H9 (cell line): Measurements from ENCODE around the gene SLC12A1. TPM values are rescaled to one million over a fixed set of nuclear protein-coding genes. Genes with fewer than 3 reads are reported as not detected.

Experiments used
- DNase-seq: peaks from one replicate; pipeline ENCODE4 v3.0.0-alpha.2; 2017
- H2AFZ ChIP-seq: one replicate; pipeline ENCODE4 v1.6.1; 2013; ENCODE audit warnings: mild to moderate bottlenecking, low read length, control low read depth, moderate library complexity
- H2AK5ac ChIP-seq: 2 replicates; pipeline ENCODE4 v1.6.1; 2013; ENCODE audit warnings: low read length, control low read depth, mixed read lengths; ENCODE audit not compliant: insufficient read length
- H2BK120ac ChIP-seq: one replicate; pipeline ENCODE4 v1.6.1; 2013; ENCODE audit warnings: low read depth, mild to moderate bottlenecking, low read length, control low read depth, inconsistent platforms; ENCODE audit not compliant: poor library complexity, severe bottlenecking
- H2BK12ac ChIP-seq: 2 replicates; pipeline ENCODE4 v1.6.1; 2013; ENCODE audit warnings: low read length, control low read depth, mixed read lengths, low read depth; ENCODE audit not compliant: insufficient read length
- H2BK15ac ChIP-seq: 2 replicates; pipeline ENCODE4 v1.6.1; 2013; ENCODE audit warnings: low read depth, low read length, control low read depth
- H2BK20ac ChIP-seq: one replicate; pipeline ENCODE4 v1.6.1; 2013; ENCODE audit warnings: low read depth, mild to moderate bottlenecking, low read length, control low read depth, inconsistent platforms; ENCODE audit not compliant: poor library complexity, severe bottlenecking
- H2BK5ac ChIP-seq: 2 replicates; pipeline ENCODE4 v1.6.1; 2013; ENCODE audit warnings: low read length, control low read depth, mixed read lengths; ENCODE audit not compliant: insufficient read length
- H3K14ac ChIP-seq: 2 replicates; pipeline ENCODE4 v1.6.1; 2013; ENCODE audit warnings: low read length, control low read depth; ENCODE audit not compliant: insufficient read depth
- H3K18ac ChIP-seq: 2 replicates; pipeline ENCODE4 v1.6.1; 2013; ENCODE audit warnings: low read depth, mild to moderate bottlenecking, mixed read lengths, low read length, control low read depth; ENCODE audit not compliant: insufficient read length
- H3K23ac ChIP-seq: 2 replicates; pipeline ENCODE4 v1.6.1; 2013; ENCODE audit warnings: low read length, control low read depth, mixed read lengths, low read depth; ENCODE audit not compliant: insufficient read length
- H3K23me2 ChIP-seq: 2 replicates; pipeline ENCODE4 v1.6.1; 2013; ENCODE audit warnings: low read depth, mild to moderate bottlenecking, mixed read lengths, low read length, control low read depth; ENCODE audit not compliant: insufficient read length, poor library complexity, severe bottlenecking
- H3K27ac ChIP-seq: 2 replicates; pipeline ENCODE4 v1.5.1; 2013; ENCODE audit warnings: low read length, control low read depth, mixed read lengths, low read depth; ENCODE audit not compliant: insufficient read length
- H3K27me3 ChIP-seq: 2 replicates; pipeline ENCODE4 v1.6.1; 2013; ENCODE audit warnings: low read length, control low read depth, inconsistent platforms; ENCODE audit not compliant: insufficient read depth
- H3K4ac ChIP-seq: 2 replicates; pipeline ENCODE4 v1.6.1; 2013; ENCODE audit warnings: low read depth, mild to moderate bottlenecking, control low read depth, inconsistent platforms, low read length, moderate library complexity
- H3K4me1 ChIP-seq: 2 replicates; pipeline ENCODE4 v1.6.1; 2013; ENCODE audit warnings: low read length, control low read depth, inconsistent platforms; ENCODE audit not compliant: insufficient read depth
- H3K4me2 ChIP-seq: 2 replicates; pipeline ENCODE4 v1.6.1; 2013; ENCODE audit warnings: low read length, control low read depth, mixed read lengths; ENCODE audit not compliant: insufficient read length, insufficient read depth
- H3K56ac ChIP-seq: 2 replicates; pipeline ENCODE4 v1.6.1; 2013; ENCODE audit warnings: low read depth, mild to moderate bottlenecking, mixed read lengths, low read length, control low read depth; ENCODE audit not compliant: insufficient read length
- H3K79me1 ChIP-seq: 2 replicates; pipeline ENCODE4 v1.6.1; 2013; ENCODE audit warnings: low read depth, mild to moderate bottlenecking, moderate library complexity, low read length, control low read depth, inconsistent platforms; ENCODE audit not compliant: insufficient read depth, poor library complexity, severe bottlenecking
- H3K79me2 ChIP-seq: 2 replicates; pipeline ENCODE4 v1.6.1; 2013; ENCODE audit warnings: low read length, control low read depth, inconsistent platforms; ENCODE audit not compliant: insufficient read depth
- H3K9ac ChIP-seq: 2 replicates; pipeline ENCODE4 v1.6.1; 2013; ENCODE audit warnings: low read length, control low read depth, mixed read lengths; ENCODE audit not compliant: insufficient read length; ENCODE audit errors: extremely low read depth
- H3K9me3 ChIP-seq: one replicate; pipeline ENCODE4 v1.6.1; 2013; ENCODE audit warnings: low read depth, low read length, inconsistent platforms; ENCODE audit not compliant: control insufficient read depth
- H3T11ph ChIP-seq: one replicate; pipeline ENCODE4 v1.6.1; 2013; ENCODE audit warnings: mild to moderate bottlenecking, low read length, control low read depth, inconsistent platforms
- H4K20me1 ChIP-seq: one replicate; pipeline ENCODE4 v1.6.1; 2013; ENCODE audit not compliant: control insufficient read depth, insufficient read length, insufficient read depth
- H4K5ac ChIP-seq: 2 replicates; pipeline ENCODE4 v1.6.1; 2013; ENCODE audit warnings: low read depth, mild to moderate bottlenecking, mixed read lengths, low read length, control low read depth; ENCODE audit not compliant: insufficient read length
- H4K8ac ChIP-seq: replicated peaks from 2 replicates; pipeline ENCODE4 v1.6.1; 2013; ENCODE audit warnings: low read length, control low read depth, mixed read lengths, low read depth; ENCODE audit not compliant: insufficient read length
- H4K91ac ChIP-seq: 2 replicates; pipeline ENCODE4 v1.6.1; 2013; ENCODE audit warnings: low read depth, mild to moderate bottlenecking, moderate library complexity, mixed read lengths, low read length, control low read depth; ENCODE audit not compliant: insufficient read length
- H3K27ac Mint-ChIP-seq, 3 experiments: 2 replicates in 2 of 3; 3 replicates in 1 of 3; pipeline ENCODE4 v1.8.0; 2020 to 2021; ENCODE audit warnings: mixed read lengths in 3 of 3, mild to moderate bottlenecking in 1 of 3, moderate library complexity in 1 of 3
- H3K27me3 Mint-ChIP-seq: 2 replicates; pipeline ENCODE4 v1.8.0; 2021; ENCODE audit warnings: low read depth, mild to moderate bottlenecking, moderate library complexity, mixed read lengths
- H3K36me3 Mint-ChIP-seq, 3 experiments: 2 replicates in 2 of 3; 3 replicates in 1 of 3; pipeline ENCODE4 v1.8.0; 2020 to 2021; ENCODE audit warnings: low read depth in 3 of 3, mixed read lengths in 3 of 3; ENCODE audit not compliant: insufficient read depth in 1 of 3
- H3K4me1 Mint-ChIP-seq, 2 experiments: 2 replicates each; pipeline ENCODE4 v1.8.0; 2020; ENCODE audit warnings: mixed read lengths in 2 of 2
- H3K4me3 Mint-ChIP-seq, 2 experiments: 2 replicates in 1 of 2; 3 replicates in 1 of 2; pipeline ENCODE4 v1.8.0; 2020 to 2021; ENCODE audit warnings: mild to moderate bottlenecking in 2 of 2, mixed read lengths in 2 of 2, moderate library complexity in 1 of 2
- H3K9me3 Mint-ChIP-seq, 2 experiments: 2 replicates in 1 of 2; 3 replicates in 1 of 2; pipeline ENCODE4 v1.8.0; 2020; ENCODE audit warnings: mild to moderate bottlenecking in 2 of 2, mixed read lengths in 2 of 2, moderate library complexity in 1 of 2
- CTCF ChIP-seq: fragments of 200-600 bp; sonication (generic); conservative IDR thresholded peaks from 3 replicates; pipeline ENCODE4 v1.8.0; 2021; ENCODE audit warnings: antibody characterized with exemption, mild to moderate bottlenecking
- WGBS: extraction: QIAGEN DNeasy Blood & Tissue Kit; methylation state at CpG from one replicate; pipeline ENCODE4 v1.1.7; 2013; ENCODE audit warnings: missing lambda C conversion rate, low lambda C conversion rate, mixed read lengths; ENCODE audit not compliant: insufficient read length; ENCODE audit errors: extremely low coverage; 5-methylcytosine and 5-hydroxymethylcytosine counted together
- total RNA-seq: library from RNA; stranded (reverse); gene quantifications from 2 replicates; pipeline ENCODE4 v1.2.1, GENCODE V29; 2021

SLC12A1 gene
- total RNA-seq, 1 experiment from 2014 or later = 0.07 TPM

- Histone ChIP-seq H2BK15ac (no peak overlapping the region), H4K20me1 (no peaks in the 10 kb centered on the region), H2AK5ac (no peak overlapping the region), H3K9ac (no peak overlapping the region), H2BK12ac (no peak overlapping the region), H2BK5ac (no peak overlapping the region), H3K27ac (no peak overlapping the region), H3T11ph (no peak overlapping the region), H3K79me1 (no peaks in the 10 kb centered on the region), H3K56ac (no peak overlapping the region), H2BK120ac (no peak overlapping the region), H2BK20ac (no peak overlapping the region), H3K14ac (no peak overlapping the region), H2AFZ (no peak overlapping the region), H3K4ac (no peak overlapping the region), H3K23ac (no peak overlapping the region), H3K4me2 (no peak overlapping the region), H3K23me2 (no peaks in the 10 kb centered on the region), H3K27me3 (no peaks in the 10 kb centered on the region), H3K79me2 (no peaks in the 10 kb centered on the region), H4K5ac (no peak overlapping the region), H4K91ac (no peak overlapping the region), H4K8ac (no peak overlapping the region), H3K9me3 (no peaks in the 10 kb centered on the region), H3K4me1 (no peaks in the 10 kb centered on the region), H3K18ac (no peak overlapping the region)
- Mint-ChIP-seq H3K27ac (no peak overlapping the region), H3K9me3 (no peaks in the 10 kb centered on the region), H3K4me3 (no peak overlapping the region), H3K27me3 (no peaks in the 10 kb centered on the region), H3K36me3 (no peaks in the 10 kb centered on the region), H3K4me1 (peaks cover 16 to 32% of the 10 kb centered on the region in 2 experiments)
- WGBS = 100% methylated on average over 1 of the region's 4 CpGs
- DNase-seq = no peak
- peak; percentile 41; the same call in 2 of the 3 replicates for TF ChIP-seq CTCF
Observed at GRCh38 chr15:48281674-48282073, 75.6 kb downstream of the SLC12A1 start.
